KMS-11 (cell line): ENCODE results near the gene PASK.
"Not testable (repeated sequence)": the region's sequence is repeated elsewhere in the genome, so short reads cannot be mapped to it uniquely, and the experiment has no call there.

Experiments
- H2AFZ ChIP-seq: fragments of 200-600 bp; sonication (generic); 2 replicates; pipeline ENCODE4 v1.6.1; 2016; ENCODE audit warnings: antibody characterized with exemption, mixed run types, low read depth
- H3K27ac ChIP-seq: fragments of 200-600 bp; sonication (generic); 2 replicates; pipeline ENCODE4 v1.6.1; 2016; ENCODE audit warnings: mild to moderate bottlenecking, mixed run types
- H3K27me3 ChIP-seq: fragments of 200-600 bp; sonication (generic); 2 replicates; pipeline ENCODE4 v1.6.1; 2017; ENCODE audit warnings: mild to moderate bottlenecking, low read depth, mixed run types, moderate library complexity; ENCODE audit not compliant: insufficient read depth
- H3K36me3 ChIP-seq: fragments of 200-600 bp; sonication (generic); 2 replicates; pipeline ENCODE4 v1.6.1; 2017; ENCODE audit warnings: mild to moderate bottlenecking, mixed run types; ENCODE audit not compliant: insufficient read depth
- H3K4me1 ChIP-seq: fragments of 200-600 bp; sonication (generic); 2 replicates; pipeline ENCODE4 v1.6.1; 2016; ENCODE audit warnings: mild to moderate bottlenecking, low read depth, mixed run types; ENCODE audit not compliant: poor library complexity, severe bottlenecking
- H3K4me2 ChIP-seq: fragments of 200-600 bp; sonication (generic); 2 replicates; pipeline ENCODE4 v1.7.0; 2016; ENCODE audit warnings: mild to moderate bottlenecking, mixed run types
- H3K4me3 ChIP-seq: fragments of 200-600 bp; sonication (generic); IDR thresholded peaks from 2 replicates; pipeline ENCODE4 v1.6.1; 2017; ENCODE audit warnings: low read depth, low read length, mixed read lengths; ENCODE audit not compliant: insufficient read depth
- H3K79me2 ChIP-seq: fragments of 200-600 bp; sonication (generic); 2 replicates; pipeline ENCODE4 v1.6.1; 2016; ENCODE audit warnings: low read depth, mixed run types; ENCODE audit not compliant: insufficient read depth
- H3K9ac ChIP-seq: fragments of 200-600 bp; sonication (generic); 2 replicates; pipeline ENCODE4 v1.6.1; 2016; ENCODE audit warnings: mild to moderate bottlenecking, mixed run types
- H4K20me1 ChIP-seq: fragments of 200-600 bp; sonication (generic); 2 replicates; pipeline ENCODE4 v1.6.1; 2016; ENCODE audit warnings: mild to moderate bottlenecking, mixed run types; ENCODE audit not compliant: insufficient read depth
- TF ChIP-seq, protein P1 (sequence below): fragments of 200-600 bp; sonication (generic); conservative IDR thresholded peaks from 2 replicates; pipeline ENCODE4 v1.6.1; 2017; ENCODE audit warnings: low read depth, mild to moderate bottlenecking, antibody characterized with exemption, low read length, moderate library complexity, mixed read lengths

PASK gene

DNA sequence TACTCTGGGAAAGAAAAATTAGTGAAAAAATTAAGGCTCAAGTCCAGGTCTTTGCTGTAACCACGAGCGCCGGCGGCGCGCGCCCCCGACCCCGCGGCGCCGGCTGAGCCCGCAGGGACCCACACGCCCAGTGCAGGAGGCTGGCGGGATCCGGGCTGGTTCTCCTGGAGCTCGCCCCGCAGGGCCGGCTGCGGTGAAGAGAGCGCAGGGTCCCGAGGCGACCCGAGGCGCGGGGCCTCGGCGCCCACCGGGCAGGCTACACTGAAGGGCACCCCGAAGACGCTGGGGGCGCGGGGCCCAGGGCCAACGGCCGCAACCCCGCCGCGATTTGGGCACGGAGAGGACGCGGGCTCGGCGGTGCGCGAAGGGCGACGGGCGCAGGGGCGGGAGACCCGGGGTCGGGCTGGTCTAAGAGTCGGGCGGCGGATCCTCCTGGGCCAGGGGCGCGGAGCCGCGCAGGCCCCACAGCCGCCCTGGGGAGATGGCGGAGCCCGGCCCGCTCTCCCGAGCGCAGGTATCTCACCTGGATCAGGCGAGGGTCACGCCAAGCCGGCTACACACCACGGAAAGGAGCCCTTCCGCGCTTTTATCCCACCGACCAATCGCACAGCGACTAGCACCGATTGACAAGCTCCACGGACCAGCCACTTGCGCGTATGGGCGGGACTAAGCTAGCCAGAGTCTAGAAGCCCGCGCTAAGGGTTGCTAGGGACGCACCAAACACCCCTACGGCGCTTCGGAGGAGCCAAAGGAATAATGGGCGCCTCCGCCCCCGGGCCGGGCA is at the start of gene PASK:
TSS of gene PASK (minus strand) at position 582 of the 784 bp plus-strand sequence. CDS start 6,440 bp downstream, outside the sequence.
- no peaks in the 10 kb centered on the region for H3K27me3 ChIP-seq
- H3K79me2 ChIP-seq = peaks cover 14% of the 10 kb centered on the region; the same call in 1 of the 2 replicates
- peak within 1 kb of the TSS; percentile 8 for H3K4me3 ChIP-seq
- peak within 1 kb of the TSS; percentile 61 for H3K9ac ChIP-seq
- H2AFZ ChIP-seq = peak within 1 kb of the TSS; percentile 88
- TF ChIP-seq, protein P1, sequence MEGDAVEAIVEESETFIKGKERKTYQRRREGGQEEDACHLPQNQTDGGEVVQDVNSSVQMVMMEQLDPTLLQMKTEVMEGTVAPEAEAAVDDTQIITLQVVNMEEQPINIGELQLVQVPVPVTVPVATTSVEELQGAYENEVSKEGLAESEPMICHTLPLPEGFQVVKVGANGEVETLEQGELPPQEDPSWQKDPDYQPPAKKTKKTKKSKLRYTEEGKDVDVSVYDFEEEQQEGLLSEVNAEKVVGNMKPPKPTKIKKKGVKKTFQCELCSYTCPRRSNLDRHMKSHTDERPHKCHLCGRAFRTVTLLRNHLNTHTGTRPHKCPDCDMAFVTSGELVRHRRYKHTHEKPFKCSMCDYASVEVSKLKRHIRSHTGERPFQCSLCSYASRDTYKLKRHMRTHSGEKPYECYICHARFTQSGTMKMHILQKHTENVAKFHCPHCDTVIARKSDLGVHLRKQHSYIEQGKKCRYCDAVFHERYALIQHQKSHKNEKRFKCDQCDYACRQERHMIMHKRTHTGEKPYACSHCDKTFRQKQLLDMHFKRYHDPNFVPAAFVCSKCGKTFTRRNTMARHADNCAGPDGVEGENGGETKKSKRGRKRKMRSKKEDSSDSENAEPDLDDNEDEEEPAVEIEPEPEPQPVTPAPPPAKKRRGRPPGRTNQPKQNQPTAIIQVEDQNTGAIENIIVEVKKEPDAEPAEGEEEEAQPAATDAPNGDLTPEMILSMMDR = no peak
- no peaks in the 10 kb centered on the region for H3K36me3 ChIP-seq
- H3K4me2 ChIP-seq = peak within 1 kb of the TSS; percentile 93
- H4K20me1 ChIP-seq = no peaks in the 10 kb centered on the region
- no peak within 1 kb of the TSS for H3K27ac ChIP-seq
- peaks cover 8% of the 10 kb centered on the region for H3K4me1 ChIP-seq

DNA sequence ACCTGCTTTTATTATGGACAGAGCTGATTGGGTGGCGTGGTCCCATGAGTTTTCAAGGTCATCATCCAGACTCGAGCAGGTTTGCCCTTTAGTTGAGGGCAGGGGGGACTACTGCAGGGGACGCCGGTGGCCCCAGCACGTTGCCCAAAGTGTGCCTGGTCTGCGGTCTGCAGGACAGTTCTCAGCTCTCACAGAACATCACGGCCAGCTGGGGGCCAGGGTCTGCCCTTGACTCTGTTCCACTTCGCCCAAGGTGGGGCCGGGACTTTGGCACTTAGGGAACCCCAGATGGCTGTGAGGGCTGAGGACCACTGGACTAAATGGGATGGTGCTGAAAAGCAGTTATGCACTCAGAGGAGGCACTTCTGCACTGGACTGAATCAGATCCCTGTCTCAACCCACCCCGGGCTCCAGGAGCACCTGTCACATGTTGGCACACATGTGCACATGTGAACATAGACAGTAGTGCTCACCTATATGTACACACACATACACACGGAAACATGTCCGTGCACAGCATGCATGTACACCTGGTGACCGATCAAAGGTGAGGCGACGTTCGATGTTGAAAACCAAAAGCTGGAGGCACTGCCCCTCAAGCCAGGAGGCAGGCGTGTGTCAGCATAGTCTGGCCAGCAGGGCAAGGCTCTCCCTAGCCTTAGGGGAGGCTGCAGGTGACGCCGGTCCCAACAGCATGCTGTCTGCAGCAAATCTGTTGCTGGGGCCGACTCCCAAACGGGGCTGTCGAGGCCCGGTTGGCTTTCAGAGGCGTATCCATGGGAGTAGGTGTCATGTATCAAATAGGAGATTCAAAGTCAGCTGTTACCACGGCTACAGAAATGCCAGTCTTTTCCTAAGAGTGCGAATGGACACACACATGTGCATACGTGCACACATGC is 49.4 kb upstream of the PASK start:
- H3K79me2 ChIP-seq = no peaks in the 10 kb centered on the region
- H3K4me2 ChIP-seq = no peak overlapping the region
- no peak overlapping the region for H3K27ac ChIP-seq
- H4K20me1 ChIP-seq = no peaks in the 10 kb centered on the region
- H3K27me3 ChIP-seq = no peaks in the 10 kb centered on the region
- no peak overlapping the region for H3K4me3 ChIP-seq
- no peak overlapping the region for H3K9ac ChIP-seq
- TF ChIP-seq, protein P1 = no peak
- H3K4me1 ChIP-seq = no peaks in the 10 kb centered on the region
- H3K36me3 ChIP-seq = no peaks in the 10 kb centered on the region
- H2AFZ ChIP-seq = no peak overlapping the region

DNA sequence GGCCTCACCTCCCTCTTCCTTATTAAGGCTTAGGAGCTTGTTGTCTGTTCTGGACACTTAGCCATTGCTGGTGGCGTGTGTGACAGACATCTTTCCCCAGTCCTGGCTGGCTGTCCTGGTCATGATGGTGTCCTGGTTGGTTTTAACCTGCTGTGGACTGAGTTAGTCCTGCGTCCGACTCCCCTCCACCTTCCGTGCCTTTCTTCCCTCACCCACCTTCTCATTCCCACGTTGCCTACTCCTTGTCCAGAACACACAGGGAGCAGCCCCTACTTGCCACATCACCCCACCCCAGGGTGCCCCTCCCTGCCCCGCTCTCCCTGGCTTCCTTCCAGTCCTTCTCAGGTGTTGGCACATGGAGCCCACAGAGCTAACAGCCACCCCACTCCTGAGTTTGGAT is 48.7 kb upstream of the PASK start:
- Histone ChIP-seq H3K4me1 (no peaks in the 10 kb centered on the region), H3K4me3 (no peak overlapping the region), H3K4me2 (no peak overlapping the region), H3K27ac (no peak overlapping the region), H2AFZ (no peak overlapping the region), H4K20me1 (no peaks in the 10 kb centered on the region), H3K27me3 (no peaks in the 10 kb centered on the region), H3K79me2 (no peaks in the 10 kb centered on the region), H3K9ac (no peak overlapping the region), H3K36me3 (no peaks in the 10 kb centered on the region)
- TF ChIP-seq, protein P1 = no peak

DNA sequence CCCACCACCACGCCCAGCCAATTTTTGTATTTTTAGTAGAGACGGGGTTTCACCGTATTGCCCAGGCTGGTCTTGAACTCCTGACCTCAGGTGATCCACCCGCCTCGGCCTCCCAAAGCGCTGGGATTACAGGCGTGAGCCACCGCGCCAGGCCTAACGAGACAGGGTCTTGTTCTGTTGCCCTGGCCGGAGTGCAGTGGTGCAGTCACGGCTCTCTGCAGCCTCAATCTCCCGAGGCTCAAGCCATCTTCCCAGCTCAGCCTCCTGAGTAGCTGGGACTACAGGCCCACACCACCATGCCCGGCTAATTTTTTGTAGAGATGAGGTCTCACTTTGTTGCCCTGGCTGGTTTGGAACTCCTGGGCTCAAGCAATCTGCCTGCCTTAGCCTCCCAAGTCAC is 48.0 kb upstream of the PASK start:
- H2AFZ ChIP-seq, H3K27ac ChIP-seq, H3K79me2 ChIP-seq, H3K4me2 ChIP-seq, H4K20me1 ChIP-seq, H3K27me3 ChIP-seq, H3K4me1 ChIP-seq, H3K36me3 ChIP-seq, H3K4me3 ChIP-seq, H3K9ac ChIP-seq: not testable (repeated sequence)
